Activated CD8-positive, alpha-beta memory T cell treated with anti-CD3 and anti-CD28 coated beads, Interleukin-2, amount 10 ng/mL, durations not matched to agents 7 days and 5 days (primary cell): ENCODE measurements around the gene CYB5R3. TPM values are rescaled to one million over a fixed set of nuclear protein-coding genes. Genes with fewer than 3 reads are reported as not detected.
"Not testable (repeated sequence)": the region's sequence is repeated elsewhere in the genome, so short reads cannot be mapped to it uniquely, and the experiment has no call there.

Source experiments
- ATAC-seq: fragments of 150-1000 bp; cut with Tn5 transposase; one replicate; pipeline ENCODE4 v1.10.0; 2021; ENCODE audit warnings: moderate library complexity
- CTCF ChIA-PET: fragments of 350-600 bp; sonication (Branson Sonifier 250); formaldehyde crosslinking; loops from one replicate; lab custom pipeline; 2021; ENCODE audit warnings: antibody characterized with exemption; lab: Charles Lee
- DNase-seq: peaks from one replicate; pipeline ENCODE4 v3.0.0-alpha.2; 2020
- H3K27ac Mint-ChIP-seq: one replicate; pipeline ENCODE4 v1.8.0; 2021; ENCODE audit warnings: mild to moderate bottlenecking, mixed read lengths
- H3K27me3 Mint-ChIP-seq: one replicate; pipeline ENCODE4 v1.8.0; 2021; ENCODE audit warnings: mixed read lengths
- H3K36me3 Mint-ChIP-seq: one replicate; pipeline ENCODE4 v1.8.0; 2021; ENCODE audit warnings: mild to moderate bottlenecking, mixed read lengths
- H3K4me1 Mint-ChIP-seq: one replicate; pipeline ENCODE4 v1.8.0; 2021; ENCODE audit warnings: mixed read lengths
- H3K4me3 Mint-ChIP-seq: one replicate; pipeline ENCODE4 v1.8.0; 2021; ENCODE audit warnings: mild to moderate bottlenecking, moderate library complexity, mixed read lengths
- H3K9me3 Mint-ChIP-seq: one replicate; pipeline ENCODE4 v1.8.0; 2022; ENCODE audit warnings: low read depth, mixed read lengths
- total RNA-seq, 2 experiments: library from RNA; stranded (reverse); gene quantifications; one replicate each; pipeline ENCODE4 v1.2.3, GENCODE V29; 2021

The CYB5R3 gene
- total RNA-seq, 2 experiments from 2014 or later = 66.2 to 66.8 TPM

- no peak overlapping the region for H3K27ac Mint-ChIP-seq
- H3K4me3 Mint-ChIP-seq = no peak overlapping the region
- peaks cover 13% of the 10 kb centered on the region for H3K4me1 Mint-ChIP-seq
- no peaks in the 10 kb centered on the region for H3K36me3 Mint-ChIP-seq
- no peak for ATAC-seq
- CTCF ChIA-PET = no interaction called here
- DNase-seq = no peak
- H3K27me3 Mint-ChIP-seq = peaks cover 2% of the 10 kb centered on the region
- no peaks in the 10 kb centered on the region for H3K9me3 Mint-ChIP-seq
Measured at GRCh38 chr22:42670046-42670445, 20.9 kb upstream of the CYB5R3 start.

DNA sequence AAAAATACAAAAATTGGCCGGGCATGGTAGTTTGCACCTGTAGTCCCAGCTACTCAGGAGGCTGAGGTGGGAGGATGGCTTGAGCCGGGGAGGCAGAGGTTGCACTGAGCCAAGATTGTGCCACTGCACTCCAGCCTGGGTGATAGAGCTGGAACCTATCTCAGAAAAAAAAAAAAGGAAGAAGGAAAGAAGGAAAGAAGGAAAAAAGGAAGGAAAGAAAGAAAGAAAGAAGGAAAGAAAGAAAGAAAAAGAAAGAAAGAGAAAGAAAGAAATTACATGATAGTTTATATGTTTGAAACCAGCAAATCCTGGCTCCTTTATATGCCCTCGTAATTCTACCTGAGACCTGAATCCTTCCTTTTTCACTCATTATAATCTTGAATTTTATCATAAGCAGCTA is 17.2 kb upstream of the CYB5R3 start:
- Mint-ChIP-seq H3K27me3 (peaks cover 11% of the 10 kb centered on the region), H3K4me1 (peaks cover 12% of the 10 kb centered on the region)
- H3K9me3 Mint-ChIP-seq, H3K36me3 Mint-ChIP-seq, ATAC-seq, H3K4me3 Mint-ChIP-seq, H3K27ac Mint-ChIP-seq, DNase-seq: not testable (repeated sequence)
- CTCF ChIA-PET = interaction anchor here (0.9 kb wide), 1 partner anchor 45 kb away, joined by 3 read pairs; no protein-coding TSS in a partner anchor

GRCh38 chr22:42664976-42665831 is 16.0 kb upstream of the CYB5R3 start:
- Mint-ChIP-seq H3K4me1 (peaks cover 1% of the 10 kb centered on the region), H3K27ac (no peak overlapping the region), H3K27me3 (peaks cover 13% of the 10 kb centered on the region), H3K36me3 (no peaks in the 10 kb centered on the region), H3K4me3 (no peak overlapping the region), H3K9me3 (no peaks in the 10 kb centered on the region)
- ATAC-seq = no peak
- CTCF ChIA-PET = no interaction called here
- DNase-seq = no peak

DNA sequence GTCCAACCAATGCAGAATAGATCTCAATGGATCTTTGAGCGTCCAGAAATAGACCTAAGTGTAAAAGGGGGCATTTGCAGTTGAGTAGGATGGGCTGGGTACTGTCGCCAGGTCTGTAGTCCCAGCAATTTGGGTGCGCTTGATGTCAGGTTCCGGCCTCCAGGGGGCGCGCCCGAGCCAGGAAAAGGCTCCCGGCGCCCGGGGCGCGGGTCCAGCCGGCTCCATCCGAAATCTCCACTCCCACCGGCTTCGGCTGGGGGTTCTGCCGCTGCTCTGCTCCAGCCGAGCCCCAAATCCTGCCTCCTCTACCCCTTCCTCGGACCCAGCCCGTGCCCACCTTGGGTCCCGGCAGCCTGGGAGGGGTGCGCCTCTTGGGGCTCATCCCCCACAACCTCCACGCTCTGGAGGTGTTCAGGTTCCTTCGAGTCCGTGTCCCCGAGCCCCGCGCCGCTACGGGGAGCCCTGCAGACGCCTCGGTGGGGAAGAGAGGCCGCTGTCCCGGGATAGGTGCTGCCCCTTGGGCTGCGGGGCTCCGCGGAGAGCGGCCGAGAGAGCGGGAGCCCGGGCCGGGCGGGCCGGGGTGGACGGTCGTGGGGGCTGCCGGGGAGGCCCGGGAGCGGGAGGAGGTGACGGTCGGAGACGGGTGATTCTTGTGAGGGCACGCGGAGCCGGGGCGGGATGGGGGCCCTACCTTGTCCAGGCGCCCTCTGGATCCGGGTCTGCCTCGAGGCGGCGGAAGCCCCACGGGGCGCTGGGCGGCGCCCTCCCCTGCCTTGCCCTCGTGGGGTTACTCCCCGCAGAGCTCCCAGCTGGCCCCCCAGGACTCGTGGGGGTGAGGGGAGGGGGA is 13.0 kb upstream of the CYB5R3 start:
- Mint-ChIP-seq H3K9me3 (no peaks in the 10 kb centered on the region), H3K36me3 (no peaks in the 10 kb centered on the region), H3K4me1 (no peaks in the 10 kb centered on the region), H3K27ac (no peak overlapping the region), H3K27me3 (peaks cover 18% of the 10 kb centered on the region), H3K4me3 (peak overlapping the region; percentile 39)
- DNase-seq (peak; percentile 83), ATAC-seq (peak; percentile 93)
- CTCF ChIA-PET = interaction anchor here (0.9 to 1.4 kb wide), 2 partner anchors 13 to 22 kb away, joined by 3 to 4 read pairs; partner anchors contain the start of genes ATP5MGL and CYB5R3

DNA sequence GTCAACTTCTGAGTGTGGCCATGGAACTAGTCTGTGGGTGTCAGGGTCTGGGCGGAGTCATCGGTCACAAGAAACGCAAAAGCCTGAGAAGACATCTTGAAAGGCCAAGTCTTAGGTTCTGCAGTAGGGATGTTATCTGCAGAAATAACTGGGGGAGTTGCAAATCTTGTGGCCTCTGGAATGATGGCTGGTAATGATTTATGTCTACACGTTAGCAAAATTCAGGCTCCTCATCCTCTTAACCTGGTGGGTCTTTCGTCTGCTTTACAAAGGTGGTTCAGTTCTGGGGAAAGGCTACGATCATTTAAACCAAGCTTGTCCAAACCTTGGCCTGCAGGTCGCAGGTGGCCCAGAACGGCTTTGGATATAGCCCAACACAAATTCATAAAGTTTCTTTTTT is 7.4 kb upstream of the CYB5R3 start:
- H3K27me3 Mint-ChIP-seq = peaks cover 10% of the 10 kb centered on the region
- no peak overlapping the region for H3K27ac Mint-ChIP-seq
- DNase-seq (no peak), ATAC-seq (no peak)
- H3K4me3 Mint-ChIP-seq = no peak overlapping the region
- H3K4me1 Mint-ChIP-seq = no peaks in the 10 kb centered on the region
- no peaks in the 10 kb centered on the region for H3K36me3 Mint-ChIP-seq
- H3K9me3 Mint-ChIP-seq = no peaks in the 10 kb centered on the region
- CTCF ChIA-PET = no interaction called here

- no peak overlapping the region for H3K27ac Mint-ChIP-seq
- DNase-seq = no peak
- H3K9me3 Mint-ChIP-seq = no peaks in the 10 kb centered on the region
- H3K4me3 Mint-ChIP-seq = no peak overlapping the region
- no peak for ATAC-seq
- CTCF ChIA-PET = interaction anchor here (0.7 kb wide), 1 partner anchor 68 kb away, joined by 3 read pairs; no protein-coding TSS in a partner anchor
- no peaks in the 10 kb centered on the region for H3K4me1 Mint-ChIP-seq
- peaks cover 10% of the 10 kb centered on the region for H3K27me3 Mint-ChIP-seq
- no peaks in the 10 kb centered on the region for H3K36me3 Mint-ChIP-seq
Measured at GRCh38 chr22:42655693-42656092, 6.5 kb upstream of the CYB5R3 start.

DNA sequence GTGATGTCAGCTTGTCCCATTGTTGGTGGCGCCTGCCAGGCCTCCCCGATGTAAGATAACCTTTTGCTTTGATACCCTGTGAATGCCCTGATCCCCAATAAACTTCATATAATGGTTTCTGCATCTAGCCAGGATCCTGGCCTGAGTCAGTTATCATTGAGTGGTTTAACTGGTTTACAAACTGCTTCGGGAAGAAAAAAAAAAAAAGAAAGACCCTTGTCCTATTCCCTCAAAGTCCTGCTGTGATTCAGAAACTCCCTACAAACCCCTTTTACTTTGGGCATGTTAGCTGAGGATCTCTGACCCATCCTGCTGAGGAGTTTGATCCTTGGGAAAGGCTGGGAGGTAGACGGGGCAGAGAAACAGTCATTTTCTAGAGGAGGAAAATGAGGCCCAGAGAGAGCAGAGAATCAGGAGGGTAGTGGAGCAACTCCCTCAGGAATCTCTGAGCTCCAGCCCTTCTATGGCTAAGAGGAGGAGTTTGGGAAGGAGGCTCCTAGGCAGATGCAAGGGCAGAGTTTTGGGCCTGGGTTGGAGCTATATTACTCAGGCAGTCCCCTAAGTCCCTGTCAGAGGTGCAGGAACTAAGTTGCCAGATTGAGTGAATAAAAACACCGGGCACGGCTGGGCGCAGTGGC is 5.4 kb upstream of the CYB5R3 start:
- Mint-ChIP-seq H3K4me1 (peaks cover 2% of the 10 kb centered on the region), H3K36me3 (no peaks in the 10 kb centered on the region), H3K27me3 (peaks cover 5% of the 10 kb centered on the region), H3K4me3 (no peak overlapping the region), H3K27ac (no peak overlapping the region), H3K9me3 (no peaks in the 10 kb centered on the region)
- ATAC-seq (no peak), DNase-seq (no peak)
- CTCF ChIA-PET = no interaction called here

DNA sequence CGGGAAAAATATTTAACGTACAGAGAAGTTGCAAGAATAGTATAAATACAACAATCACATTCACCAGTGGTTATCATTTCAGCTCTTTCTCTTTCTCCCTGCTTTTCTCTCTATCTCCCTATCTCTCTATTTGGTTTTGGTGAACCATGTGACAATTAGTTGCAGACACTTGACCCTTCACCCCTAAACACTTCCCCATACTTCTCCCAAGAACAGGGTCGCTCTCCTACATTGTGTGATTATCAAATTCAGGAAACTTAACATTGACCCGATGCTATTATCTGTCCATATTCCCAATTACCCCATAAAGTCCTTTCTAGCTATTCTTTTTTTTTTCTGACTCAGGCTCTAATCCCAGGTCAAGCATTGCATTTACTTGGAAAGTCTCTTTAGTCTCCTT is 4.8 kb upstream of the CYB5R3 start:
- Mint-ChIP-seq H3K9me3 (no peaks in the 10 kb centered on the region), H3K36me3 (no peaks in the 10 kb centered on the region), H3K27ac (no peak overlapping the region)

GRCh38 chr22:42651134-42651533 is 1.9 kb upstream of the CYB5R3 start:
- H3K4me1 Mint-ChIP-seq = peaks cover 15% of the 10 kb centered on the region
- DNase-seq (no peak), ATAC-seq (no peak)
- H3K9me3 Mint-ChIP-seq = no peaks in the 10 kb centered on the region
- peaks cover 2% of the 10 kb centered on the region for H3K27me3 Mint-ChIP-seq
- H3K4me3 Mint-ChIP-seq = no peak overlapping the region
- CTCF ChIA-PET = no interaction called here
- H3K27ac Mint-ChIP-seq = no peak overlapping the region
- peaks cover 2% of the 10 kb centered on the region for H3K36me3 Mint-ChIP-seq

More for the DNA sequence above, 4.8 kb upstream of the CYB5R3 start:
- Mint-ChIP-seq H3K4me3 (no peak overlapping the region), H3K4me1 (peaks cover 2% of the 10 kb centered on the region), H3K27me3 (peaks cover 4% of the 10 kb centered on the region)
- no peak for ATAC-seq
- DNase-seq = no peak
- CTCF ChIA-PET = interaction anchor here (0.8 kb wide), 1 partner anchor 33 kb away, joined by 3 read pairs; no protein-coding TSS in a partner anchor

GRCh38 chr22:42648368-42649245 is 585 bp downstream of the CYB5R3 start:
- no peaks in the 10 kb centered on the region for H3K9me3 Mint-ChIP-seq
- H3K27ac Mint-ChIP-seq = peak overlapping the region; percentile 98
- peak overlapping the region; percentile 100 for H3K4me3 Mint-ChIP-seq
- H3K4me1 Mint-ChIP-seq = peaks cover 15% of the 10 kb centered on the region
- peak; percentile 70 for ATAC-seq
- H3K27me3 Mint-ChIP-seq = peaks cover 2% of the 10 kb centered on the region
- peaks cover 2% of the 10 kb centered on the region for H3K36me3 Mint-ChIP-seq
- peak; percentile 71 for DNase-seq
- CTCF ChIA-PET = interaction anchor here (0.8 to 2.0 kb wide), 4 partner anchors 14 to 219 kb away, joined by 3 to 8 read pairs (median 4); partner anchors contain the start of gene POLDIP3

DNA sequence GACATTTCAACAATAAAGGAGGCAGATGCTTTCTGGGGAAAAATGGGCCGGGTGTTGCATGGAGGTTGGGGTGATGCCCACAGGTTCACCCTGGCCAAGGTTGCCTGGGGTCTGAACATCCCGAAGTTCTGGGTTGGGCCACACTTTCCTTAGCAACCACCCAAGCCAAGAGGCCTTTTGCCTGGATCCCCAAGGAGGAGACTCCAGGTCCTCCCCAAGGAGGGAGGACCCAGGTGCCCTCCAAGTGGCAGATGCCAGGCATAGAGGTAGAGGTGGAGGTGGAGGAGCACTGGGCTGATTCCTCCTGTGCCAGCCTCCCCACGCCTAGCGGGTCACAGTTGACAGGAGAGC is 1.2 kb downstream of the CYB5R3 start:
- ATAC-seq (no peak), DNase-seq (no peak)
- peaks cover 2% of the 10 kb centered on the region for H3K36me3 Mint-ChIP-seq
- no peaks in the 10 kb centered on the region for H3K9me3 Mint-ChIP-seq
- H3K4me1 Mint-ChIP-seq = peaks cover 15% of the 10 kb centered on the region
- H3K27me3 Mint-ChIP-seq = peaks cover 2% of the 10 kb centered on the region
- H3K27ac Mint-ChIP-seq = peak overlapping the region; percentile 98
- CTCF ChIA-PET = interaction anchor here (1.4 kb wide), 1 partner anchor 26 kb away, joined by 4 read pairs; no protein-coding TSS in a partner anchor
- H3K4me3 Mint-ChIP-seq = peak overlapping the region; percentile 100
